Immature natural killer cell (primary cell): Measurements from ENCODE around the gene PTGER3. TPM values are rescaled to one million over a fixed set of nuclear protein-coding genes. Genes with fewer than 3 reads are reported as not detected.

Experiments
- DNase-seq, 3 donors: peaks; one replicate each; pipeline ENCODE4 v3.0.0; 2022; ENCODE audit warnings: mixed read lengths in 1 of 3
- H3K27ac Mint-ChIP-seq, 6 donors: one replicate each; pipeline ENCODE4 v1.8.0; 2020; ENCODE audit warnings: mixed read lengths in 6 of 6, mild to moderate bottlenecking in 5 of 6, inconsistent platforms in 4 of 6, moderate library complexity in 3 of 6
- H3K27me3 Mint-ChIP-seq, 3 donors: one replicate each; pipeline ENCODE4 v1.8.0; 2020 to 2021; ENCODE audit warnings: low read depth in 3 of 3, mild to moderate bottlenecking in 3 of 3, mixed read lengths in 3 of 3, moderate library complexity in 3 of 3, inconsistent platforms in 1 of 3
- H3K36me3 Mint-ChIP-seq, 3 donors: one replicate each; pipeline ENCODE4 v1.8.0; 2020; ENCODE audit warnings: mixed read lengths in 3 of 3, inconsistent platforms in 2 of 3, mild to moderate bottlenecking in 2 of 3
- H3K4me1 Mint-ChIP-seq, 2 donors: one replicate each; pipeline ENCODE4 v1.8.0; 2020; ENCODE audit warnings: inconsistent platforms in 2 of 2, mild to moderate bottlenecking in 2 of 2, mixed read lengths in 2 of 2, moderate library complexity in 1 of 2
- H3K4me3 Mint-ChIP-seq, 5 donors: one replicate each; pipeline ENCODE4 v1.8.0; 2020; ENCODE audit warnings: mild to moderate bottlenecking in 5 of 5, mixed read lengths in 5 of 5, inconsistent platforms in 3 of 5, moderate library complexity in 3 of 5
- H3K9me3 Mint-ChIP-seq, 6 donors: one replicate each; pipeline ENCODE4 v1.8.0; 2020; ENCODE audit warnings: mild to moderate bottlenecking in 6 of 6, mixed read lengths in 6 of 6, inconsistent platforms in 4 of 6, moderate library complexity in 3 of 6
- polyA plus RNA-seq, 3 donors: library from polyadenylated mRNA; unstranded; fragments of 300-500 nt; fragmentation: Illumina TruSeq; gene quantifications; one replicate each; pipeline ENCODE4 v1.2.3, GENCODE V29; 2021

The PTGER3 gene
- polyA plus RNA-seq, 3 donors from 2014 or later, result not detected

DNA sequence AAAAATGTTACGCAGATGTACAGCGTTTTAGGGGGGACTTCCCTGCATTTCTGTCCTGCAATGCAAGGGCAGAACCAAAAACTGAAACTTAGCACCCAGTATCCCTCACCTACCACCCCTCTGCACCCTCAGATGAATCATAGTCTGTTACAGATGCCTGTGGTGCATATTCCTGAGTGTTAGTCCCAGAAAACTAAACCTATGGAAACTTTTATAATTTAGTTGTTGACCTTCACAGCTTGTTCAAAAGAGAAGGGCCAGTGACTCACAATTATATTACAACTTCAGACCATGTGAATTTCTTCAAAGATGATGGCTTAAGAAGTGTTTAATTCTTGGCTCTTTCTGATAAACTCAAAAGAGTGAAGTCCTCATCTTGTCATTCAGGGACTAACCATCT lies 5.8 kb downstream of the PTGER3 start:
- peaks cover 6 to 29% (median 7%) of the 10 kb centered on the region in 3 donors for H3K27me3 Mint-ChIP-seq
- H3K4me1 Mint-ChIP-seq, result peaks cover 8 to 14% of the 10 kb centered on the region in 2 donors
- H3K36me3 Mint-ChIP-seq, result no peaks in the 10 kb centered on the region
- H3K4me3 Mint-ChIP-seq, result no peak overlapping the region
- H3K27ac Mint-ChIP-seq, result no peak overlapping the region
- H3K9me3 Mint-ChIP-seq, result no peaks in the 10 kb centered on the region
- no peak for DNase-seq

DNA sequence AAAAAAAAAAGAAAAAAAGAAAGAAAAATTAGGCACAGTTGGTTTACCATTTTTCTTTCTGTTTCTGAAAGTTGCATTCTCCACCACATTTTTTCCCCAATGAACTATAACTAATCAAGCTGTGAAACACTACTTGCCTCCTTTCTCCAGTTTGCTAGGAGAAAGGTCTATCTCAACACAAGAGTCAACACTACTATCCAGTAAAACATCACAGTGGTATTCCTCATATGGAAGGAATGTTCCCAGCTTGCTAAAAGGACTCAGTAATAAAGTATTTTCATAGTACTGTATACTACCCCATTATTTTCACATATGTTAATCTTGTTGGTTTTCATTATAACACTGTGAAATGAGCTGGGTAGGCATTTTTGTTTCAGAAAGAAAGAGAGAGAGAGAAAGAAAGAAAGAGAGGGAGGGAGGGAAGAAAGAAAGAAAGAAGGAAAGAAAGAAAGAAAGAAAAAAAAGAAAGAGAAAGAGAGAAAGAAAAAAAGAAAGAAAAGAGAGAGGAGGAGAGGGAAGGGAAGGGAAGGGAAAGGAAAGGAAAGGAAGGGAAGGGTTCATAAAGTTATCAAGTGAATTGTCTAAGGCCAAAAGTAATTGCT lies 7.9 kb downstream of the PTGER3 start:
- Mint-ChIP-seq H3K9me3 (no peaks in the 10 kb centered on the region), H3K27ac (no peak overlapping the region), H3K4me3 (no peak overlapping the region), H3K4me1 (no peaks in the 10 kb centered on the region), H3K36me3 (no peaks in the 10 kb centered on the region), H3K27me3 (peaks cover 0 to 15% (median 3%) of the 10 kb centered on the region in 3 donors)
- DNase-seq, result no peak

DNA sequence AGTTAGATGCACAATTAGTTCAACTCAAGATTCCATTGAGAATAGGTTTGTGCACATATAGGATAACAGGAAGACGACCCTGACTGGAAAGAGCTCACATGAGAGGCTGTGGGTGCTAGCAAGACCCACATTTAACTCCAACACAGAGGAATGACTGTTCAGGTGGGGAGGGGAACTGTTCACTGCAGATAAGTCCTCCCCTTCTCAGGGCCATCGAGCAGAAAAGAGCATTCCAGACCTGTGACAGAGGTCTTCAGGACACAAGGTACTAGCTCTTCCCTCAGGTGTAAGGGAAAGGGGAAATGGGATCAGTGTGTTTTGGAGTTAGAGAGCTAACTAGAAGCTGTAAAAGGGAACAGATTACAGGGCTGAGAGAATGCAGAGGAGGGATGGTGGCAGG lies 8.7 kb downstream of the PTGER3 start:
- no peaks in the 10 kb centered on the region for H3K36me3 Mint-ChIP-seq
- no peaks in the 10 kb centered on the region for H3K4me1 Mint-ChIP-seq
- no peak overlapping the region for H3K27ac Mint-ChIP-seq
- DNase-seq, result no peak
- H3K9me3 Mint-ChIP-seq, result no peaks in the 10 kb centered on the region
- H3K4me3 Mint-ChIP-seq, result no peak overlapping the region
- H3K27me3 Mint-ChIP-seq, result peaks cover 0 to 15% (median 3%) of the 10 kb centered on the region in 3 donors

- DNase-seq, result no peak
- Mint-ChIP-seq H3K4me3 (no peak overlapping the region), H3K4me1 (no peaks in the 10 kb centered on the region), H3K27ac (no peak overlapping the region), H3K36me3 (no peaks in the 10 kb centered on the region), H3K9me3 (no peaks in the 10 kb centered on the region), H3K27me3 (peaks cover 0 to 8% (median 3%) of the 10 kb centered on the region in 3 donors)
Observed at GRCh38 chr1:71037829-71038620, 9.6 kb downstream of the PTGER3 start.

- Mint-ChIP-seq H3K27me3 (peaks cover 0 to 9% (median 3%) of the 10 kb centered on the region in 3 donors), H3K27ac (no peak overlapping the region), H3K4me3 (no peak overlapping the region), H3K4me1 (no peaks in the 10 kb centered on the region), H3K9me3 (no peaks in the 10 kb centered on the region), H3K36me3 (no peaks in the 10 kb centered on the region)
- DNase-seq, result no peak
Observed at GRCh38 chr1:71037066-71037465, 10.6 kb downstream of the PTGER3 start.

- H3K9me3 Mint-ChIP-seq, result no peaks in the 10 kb centered on the region
- no peak overlapping the region for H3K27ac Mint-ChIP-seq
- H3K36me3 Mint-ChIP-seq, result no peaks in the 10 kb centered on the region
- no peak overlapping the region for H3K4me3 Mint-ChIP-seq
- no peaks in the 10 kb centered on the region for H3K4me1 Mint-ChIP-seq
- no peak for DNase-seq
- peaks cover 0 to 13% (median 1%) of the 10 kb centered on the region in 3 donors for H3K27me3 Mint-ChIP-seq
Observed at GRCh38 chr1:71033136-71033535, 14.5 kb downstream of the PTGER3 start.

GRCh38 chr1:71031426-71031825 lies 16.2 kb downstream of the PTGER3 start:
- Mint-ChIP-seq H3K9me3 (no peaks in the 10 kb centered on the region), H3K36me3 (no peaks in the 10 kb centered on the region), H3K4me3 (no peak overlapping the region), H3K4me1 (no peaks in the 10 kb centered on the region), H3K27me3 (peaks cover 1 to 13% (median 2%) of the 10 kb centered on the region in 3 donors), H3K27ac (no peak overlapping the region)
- no peak for DNase-seq

GRCh38 chr1:71030026-71030425 lies 17.6 kb downstream of the PTGER3 start:
- Mint-ChIP-seq H3K4me3 (no peak overlapping the region), H3K36me3 (no peaks in the 10 kb centered on the region), H3K9me3 (no peaks in the 10 kb centered on the region), H3K27me3 (peaks cover 1 to 10% (median 2%) of the 10 kb centered on the region in 3 donors), H3K4me1 (no peaks in the 10 kb centered on the region), H3K27ac (no peak overlapping the region)
- no peak for DNase-seq

DNA sequence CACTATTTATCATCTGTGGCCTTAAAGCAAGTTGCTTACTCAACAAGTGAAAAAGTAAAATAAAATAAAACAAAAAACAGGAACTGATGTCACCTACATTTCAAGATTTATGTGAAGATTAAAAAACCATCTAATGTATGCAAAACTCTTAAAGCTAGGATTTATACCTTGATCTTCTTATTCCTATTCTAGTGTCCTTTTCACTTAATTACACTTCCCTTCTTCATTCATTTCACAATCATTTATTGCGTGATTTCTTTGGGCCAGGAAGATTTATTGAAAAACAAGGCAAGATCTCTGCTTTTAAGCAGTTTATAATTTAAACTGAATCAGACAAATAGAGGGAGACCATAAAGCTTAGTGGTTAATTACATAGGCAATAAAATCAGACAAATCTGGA lies 18.6 kb downstream of the PTGER3 start:
- no peak overlapping the region for H3K4me3 Mint-ChIP-seq
- H3K36me3 Mint-ChIP-seq, result no peaks in the 10 kb centered on the region
- peaks cover 1 to 10% (median 4%) of the 10 kb centered on the region in 3 donors for H3K27me3 Mint-ChIP-seq
- no peaks in the 10 kb centered on the region for H3K9me3 Mint-ChIP-seq
- no peaks in the 10 kb centered on the region for H3K4me1 Mint-ChIP-seq
- no peak for DNase-seq
- no peak overlapping the region for H3K27ac Mint-ChIP-seq

- Mint-ChIP-seq H3K36me3 (no peaks in the 10 kb centered on the region), H3K4me1 (no peaks in the 10 kb centered on the region), H3K27ac (no peak overlapping the region), H3K27me3 (peaks cover 1 to 10% (median 4%) of the 10 kb centered on the region in 3 donors), H3K4me3 (no peak overlapping the region), H3K9me3 (no peaks in the 10 kb centered on the region)
- no peak for DNase-seq
Observed at GRCh38 chr1:71027991-71028390, 19.6 kb downstream of the PTGER3 start.

- no peak for DNase-seq
- Mint-ChIP-seq H3K27me3 (peaks cover 1 to 8% (median 4%) of the 10 kb centered on the region in 3 donors), H3K36me3 (no peaks in the 10 kb centered on the region), H3K27ac (no peak overlapping the region), H3K9me3 (no peaks in the 10 kb centered on the region), H3K4me3 (no peak overlapping the region), H3K4me1 (no peaks in the 10 kb centered on the region)
Observed at GRCh38 chr1:71026093-71026492, 21.5 kb downstream of the PTGER3 start.

- Mint-ChIP-seq H3K4me3 (no peak overlapping the region), H3K9me3 (no peaks in the 10 kb centered on the region), H3K4me1 (no peaks in the 10 kb centered on the region), H3K36me3 (no peaks in the 10 kb centered on the region), H3K27ac (no peak overlapping the region), H3K27me3 (peaks cover 1 to 6% (median 4%) of the 10 kb centered on the region in 3 donors)
- no peak for DNase-seq
Observed at GRCh38 chr1:71023515-71023914, 24.1 kb downstream of the PTGER3 start.

DNA sequence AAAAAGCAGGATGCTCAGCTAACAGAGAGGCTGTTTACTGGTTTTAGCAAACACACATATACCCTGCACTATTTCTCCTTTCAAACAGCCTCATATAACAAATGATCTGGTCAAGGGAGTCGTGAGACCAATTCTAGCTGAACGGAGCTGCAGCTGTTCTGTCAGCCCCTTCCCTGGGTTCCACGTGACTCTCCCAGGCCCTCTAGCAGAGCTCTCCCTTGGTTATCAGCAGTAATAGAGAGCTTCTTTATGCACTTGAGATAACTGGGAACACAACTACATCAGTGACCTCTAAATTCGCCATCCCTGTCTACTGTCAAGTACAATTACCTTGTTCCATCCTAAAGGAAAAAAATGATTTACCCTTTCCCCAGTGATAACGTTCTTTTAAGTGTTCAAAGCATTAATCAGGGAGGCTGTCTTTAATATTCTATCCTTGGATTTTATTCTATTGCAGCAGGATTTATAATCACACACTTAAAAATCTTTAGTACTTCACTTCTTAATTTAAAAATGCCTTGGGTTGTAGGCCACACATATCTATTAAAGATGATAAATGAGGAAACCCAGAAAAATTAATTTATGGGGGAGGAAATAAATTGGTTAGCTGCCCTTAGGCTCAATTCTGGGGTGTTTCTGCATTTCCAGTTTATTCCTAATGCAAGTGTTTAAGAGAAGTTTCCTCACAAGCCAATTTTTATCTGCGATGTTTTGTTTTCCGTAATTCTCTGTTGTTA lies 28.2 kb downstream of the PTGER3 start:
- Mint-ChIP-seq H3K36me3 (no peaks in the 10 kb centered on the region), H3K9me3 (peaks cover 0 to 2% (median 0%) of the 10 kb centered on the region in 6 donors), H3K27me3 (peaks cover 0 to 8% (median 2%) of the 10 kb centered on the region in 3 donors), H3K4me1 (no peaks in the 10 kb centered on the region), H3K27ac (no peak overlapping the region), H3K4me3 (no peak overlapping the region)
- DNase-seq, result no peak

DNA sequence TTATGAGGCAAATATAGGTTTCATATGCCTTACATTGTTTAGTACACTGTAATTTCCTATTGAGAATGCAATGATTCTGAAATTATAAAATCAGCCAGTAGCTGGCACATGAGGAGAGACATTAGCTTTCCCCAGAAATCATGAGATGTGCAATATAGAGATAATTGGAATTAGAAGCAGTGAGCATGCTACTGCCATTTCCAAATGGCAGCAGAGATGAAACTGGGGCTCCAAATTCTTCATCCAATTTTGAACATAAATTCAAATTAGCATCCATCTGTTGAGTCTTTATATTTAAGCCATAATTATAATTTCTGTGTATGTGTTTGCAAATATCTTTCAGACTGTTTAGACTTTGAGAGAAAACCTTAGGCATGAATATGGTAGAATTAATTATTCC lies 28.8 kb downstream of the PTGER3 start:
- H3K4me3 Mint-ChIP-seq, result no peak overlapping the region
- H3K4me1 Mint-ChIP-seq, result no peaks in the 10 kb centered on the region
- peaks cover 0 to 8% (median 0%) of the 10 kb centered on the region in 3 donors for H3K27me3 Mint-ChIP-seq
- H3K9me3 Mint-ChIP-seq, result peaks cover 0 to 2% (median 0%) of the 10 kb centered on the region in 6 donors
- no peak overlapping the region for H3K27ac Mint-ChIP-seq
- DNase-seq, result no peak
- no peaks in the 10 kb centered on the region for H3K36me3 Mint-ChIP-seq
